IPS DF 19.7 (cell line): ENCODE data around the gene COASY.

Source experiments
- DNase-seq: peaks from one replicate; pipeline ENCODE4 v3.0.0-alpha.2; 2013; ENCODE audit warnings: low read depth, low spot score

The COASY gene

DNA sequence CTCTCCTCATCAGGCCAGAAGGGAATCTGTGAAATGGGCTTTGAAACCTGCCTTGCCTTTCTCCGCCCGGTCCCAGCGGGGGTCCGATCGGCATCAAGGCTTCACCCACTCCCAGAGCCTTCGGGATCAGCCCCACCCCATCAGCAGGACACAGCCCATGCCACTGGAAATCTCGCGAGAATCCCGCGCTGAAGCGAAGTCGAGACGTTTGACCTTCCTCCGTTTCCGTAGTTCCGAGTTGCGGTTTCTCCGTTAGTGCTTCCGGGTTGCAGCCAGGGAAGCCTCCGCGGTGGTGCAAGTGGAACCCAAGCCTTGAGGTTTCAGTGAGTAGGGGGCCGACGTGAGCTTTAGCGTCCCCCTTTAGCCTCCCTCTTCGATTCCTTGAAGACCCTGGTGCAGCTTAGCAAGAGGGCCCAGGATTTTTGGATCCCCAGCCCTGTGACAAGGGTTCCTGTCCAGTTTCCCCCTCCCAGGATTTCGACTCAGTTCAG, at the start of gene COASY:
Gene COASY (plus strand): TSS at position 252 of the 491 bp plus-strand sequence. CDS start 475 bp downstream, outside the sequence.
- peak; percentile 98 for DNase-seq

DNA sequence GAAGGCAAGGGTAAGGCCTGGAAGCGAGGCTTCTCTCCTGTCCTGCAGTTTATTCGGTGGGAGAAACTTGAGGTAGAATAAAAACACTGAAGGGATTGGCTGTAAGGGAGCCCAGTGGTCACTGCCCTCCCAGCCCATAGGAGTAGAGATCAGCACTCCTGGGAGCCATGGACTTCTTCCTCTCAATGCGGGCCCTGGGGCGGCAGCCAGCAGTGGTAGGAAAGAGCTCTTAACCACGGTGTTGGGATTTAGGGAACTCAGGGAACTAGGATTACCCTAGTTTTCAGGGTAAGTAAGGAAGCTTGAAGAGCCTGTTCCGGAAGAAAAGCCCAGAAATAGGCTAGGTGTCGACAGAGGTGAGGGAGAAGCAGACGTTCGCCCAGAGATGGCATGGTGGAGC, 49.7 kb upstream of the COASY start:
- no peak for DNase-seq

DNA sequence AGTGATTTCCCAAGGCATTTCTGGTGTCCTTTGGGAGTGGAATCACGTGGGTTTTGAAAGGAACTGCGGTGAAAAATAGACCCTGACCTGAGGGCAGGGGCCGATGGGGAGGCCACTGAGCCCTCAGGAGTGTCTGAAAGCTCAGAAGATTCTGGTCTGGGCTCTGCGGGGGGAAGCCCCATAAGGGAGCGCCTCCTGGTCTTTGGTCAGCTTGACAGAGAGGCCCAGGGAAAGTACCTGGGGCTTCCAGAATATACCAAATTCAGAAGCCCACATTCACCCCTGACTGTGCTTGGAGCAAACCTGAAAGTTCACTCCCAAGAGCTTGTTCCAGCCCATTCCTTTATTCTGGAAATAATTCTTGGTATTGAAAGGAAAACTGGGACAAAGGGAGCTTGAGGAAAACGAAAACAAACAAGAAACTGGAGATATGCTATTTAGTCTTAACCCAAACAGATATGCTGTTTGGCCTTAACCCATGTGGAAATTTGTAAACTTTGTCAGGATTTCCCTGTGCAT, 49.2 kb upstream of the COASY start:
- DNase-seq: no peak

- DNase-seq: no peak
Measured at GRCh38 chr17:42513686-42514085, 48.3 kb upstream of the COASY start.

- DNase-seq: no peak
Measured at GRCh38 chr17:42514279-42514678, 47.7 kb upstream of the COASY start.

DNA sequence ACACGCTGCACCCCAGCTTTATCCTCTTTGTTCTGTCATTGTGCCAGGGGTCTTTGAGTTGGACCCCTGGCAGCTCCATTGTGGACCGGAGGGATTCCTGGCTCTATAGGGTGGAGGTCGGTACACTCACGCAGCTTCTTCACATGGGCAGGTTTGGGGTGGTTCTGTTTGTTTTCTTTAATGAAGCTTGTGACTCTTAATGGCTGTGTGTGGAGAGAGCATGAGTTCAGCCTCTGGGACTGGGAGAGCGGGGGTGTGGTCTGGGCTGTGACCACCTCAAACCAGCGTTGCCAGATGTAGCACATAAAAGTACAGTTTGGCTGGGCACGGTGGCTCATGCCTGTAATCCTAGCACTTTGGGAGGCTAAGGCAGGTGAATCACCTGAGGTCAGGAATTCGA, 47.1 kb upstream of the COASY start:
- no peak for DNase-seq

- no peak for DNase-seq
Measured at GRCh38 chr17:42517516-42517915, 44.4 kb upstream of the COASY start.

DNA sequence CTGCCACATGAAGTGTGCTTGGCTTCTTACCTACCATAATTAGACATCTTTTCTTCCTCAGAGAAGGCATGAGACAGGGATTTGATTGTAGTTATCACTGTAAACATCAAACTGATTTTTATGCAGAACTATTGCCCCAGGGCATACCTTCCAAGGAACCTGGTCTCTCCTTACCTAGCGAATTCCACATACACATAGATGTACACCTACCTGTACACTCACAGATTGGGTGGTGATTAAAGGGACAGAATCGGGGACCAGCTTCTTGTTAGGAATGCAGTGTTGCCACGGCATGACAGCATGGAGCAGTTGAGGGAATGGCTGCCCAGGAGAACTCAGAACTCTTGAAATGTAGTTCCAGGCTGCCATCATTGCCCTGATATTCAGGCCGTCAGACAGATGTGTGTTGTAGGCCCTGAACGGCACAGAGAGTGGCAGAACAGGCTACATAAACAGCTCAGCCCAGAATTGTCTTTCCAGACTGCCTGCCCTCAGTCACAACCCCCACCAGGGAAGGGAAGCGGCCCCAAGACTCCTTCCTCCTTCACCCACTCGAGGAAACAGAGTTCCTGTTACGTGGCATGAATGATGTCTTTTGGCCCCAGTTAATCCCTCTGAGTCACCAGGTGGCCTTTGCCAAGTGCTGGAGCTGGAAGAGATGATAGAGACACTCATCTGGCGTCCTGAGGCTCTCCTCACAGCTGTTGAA, 43.7 kb upstream of the COASY start:
- DNase-seq: no peak

- DNase-seq: no peak
Measured at GRCh38 chr17:42518755-42519545, 43.0 kb upstream of the COASY start.

- no peak for DNase-seq
Measured at GRCh38 chr17:42519546-42520491, 42.1 kb upstream of the COASY start.

DNA sequence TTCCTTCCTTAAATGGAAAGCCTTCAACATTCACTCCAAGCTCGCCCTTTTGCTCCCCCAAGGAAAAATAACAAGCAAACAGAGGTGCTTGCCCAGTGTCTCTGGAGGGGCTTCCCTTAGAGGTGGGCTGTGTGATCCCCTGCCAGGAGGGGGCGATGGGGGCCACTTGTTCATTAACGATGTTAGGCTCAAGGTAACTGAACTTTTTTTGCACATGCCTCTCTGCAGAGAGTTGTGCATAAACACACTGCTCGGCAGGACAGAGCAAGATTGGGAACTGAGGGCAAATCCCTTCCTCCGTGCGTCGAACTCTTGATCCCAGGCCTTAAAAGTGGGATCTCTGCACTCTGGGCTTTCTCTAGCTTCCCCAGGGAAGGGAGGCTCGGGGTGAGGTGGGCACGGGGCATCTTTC, 41.4 kb upstream of the COASY start:
- DNase-seq: no peak

- no peak for DNase-seq
Measured at GRCh38 chr17:42521036-42521435, 40.9 kb upstream of the COASY start.

- DNase-seq: no peak
Measured at GRCh38 chr17:42521666-42522262, 40.2 kb upstream of the COASY start.

GRCh38 chr17:42522263-42522790, 39.6 kb upstream of the COASY start:
- no peak for DNase-seq

- no peak for DNase-seq
Measured at GRCh38 chr17:42522798-42523278, 39.1 kb upstream of the COASY start.

- no peak for DNase-seq
Measured at GRCh38 chr17:42525221-42525620, 36.7 kb upstream of the COASY start.

- no peak for DNase-seq
Measured at GRCh38 chr17:42526031-42526444, 35.9 kb upstream of the COASY start.

GRCh38 chr17:42527932-42528331, 34.0 kb upstream of the COASY start:
- no peak for DNase-seq

- no peak for DNase-seq
Measured at GRCh38 chr17:42529061-42529460, 32.9 kb upstream of the COASY start.

GRCh38 chr17:42530952-42531454, 30.9 kb upstream of the COASY start:
- DNase-seq: no peak
